Endothelial cell of umbilical vein (primary cell): Measurements from ENCODE around the gene TSPAN17. TPM values are rescaled to one million over a fixed set of nuclear protein-coding genes. Genes with fewer than 3 reads are reported as not detected.

Experiments used
- BruUV-seq: library from RNA; stranded (reverse); fragments of 400-500 nt; replicated peaks from 2 replicates; lab custom pipeline; 2021; lab: Mats Ljungman, UMichigan
- CTCF ChIA-PET: fragments of 300-600, 350-600 bp; sonication (Branson Sonifier 250); formaldehyde crosslinking; loops from one replicate; lab custom pipeline; 2021; ENCODE audit warnings: antibody characterized with exemption, inconsistent platforms; lab: Charles Lee
- POLR2A ChIA-PET: fragments of 300-600, 350-600 bp; sonication (Branson Sonifier 250); formaldehyde crosslinking; loops from one replicate; lab custom pipeline; 2021; ENCODE audit warnings: antibody characterized with exemption, inconsistent platforms; lab: Charles Lee
- DNase-seq: peaks from one replicate; pipeline ENCODE4 v3.0.0-alpha.2; 2011; ENCODE audit warnings: low read depth, low spot score
- FAIRE-seq: peaks from 2 replicates; lab custom pipeline; 2011; peaks lifted over from hg19 to GRCh38; lab: Jason Lieb, UNC
- H2AFZ ChIP-seq: 2 replicates; pipeline ENCODE4 v1.6.0; 2012; ENCODE audit warnings: low read depth, low read length, control low read depth, inconsistent platforms
- H3K27ac ChIP-seq: 2 replicates; pipeline ENCODE4 v1.5.1; 2011; ENCODE audit warnings: low read depth, mild to moderate bottlenecking, control low read depth, low read length, moderate library complexity; ENCODE audit not compliant: insufficient read depth
- H3K27me3 ChIP-seq, 2 experiments: 2 replicates each; pipeline versions ENCODE4 v1.6.0 to v1.6.1; 2011; ENCODE audit warnings: low read length in 2 of 2, mixed read lengths in 1 of 2; ENCODE audit not compliant: control insufficient read depth in 2 of 2, insufficient read depth in 2 of 2
- H3K36me3 ChIP-seq, 2 experiments: 2 replicates in 1 of 2; 3 replicates in 1 of 2; pipeline ENCODE4 v1.5.1; 2011; ENCODE audit warnings: low read length in 2 of 2, mild to moderate bottlenecking in 1 of 2, moderate library complexity in 1 of 2; ENCODE audit not compliant: control insufficient read depth in 2 of 2, insufficient read depth in 2 of 2; ENCODE audit errors: extremely low read depth in 1 of 2
- H3K4me1 ChIP-seq: 3 replicates; pipeline ENCODE4 v1.5.1; 2011; ENCODE audit warnings: mild to moderate bottlenecking, low read length; ENCODE audit not compliant: control insufficient read depth, insufficient read depth; ENCODE audit errors: extremely low read depth
- H3K4me2 ChIP-seq: 2 replicates; pipeline ENCODE4 v1.6.1; 2011; ENCODE audit warnings: low read length, control low read depth, mixed read lengths; ENCODE audit not compliant: insufficient read depth
- H3K4me3 ChIP-seq, 3 experiments: fragments of 200-600 bp in 1 of 3; sonication (generic), shearing (Covaris generic) in 1 of 3; replicated peaks in 1 of 3; 2 replicates each; pipeline ENCODE4 v1.5.1; 2011 to 2016; ENCODE audit warnings: control low read depth in 3 of 3, low read length in 3 of 3, mild to moderate bottlenecking in 2 of 3, inconsistent platforms in 1 of 3, low read depth in 1 of 3, moderate library complexity in 1 of 3; ENCODE audit not compliant: insufficient read depth in 1 of 3
- H3K79me2 ChIP-seq: 2 replicates; pipeline ENCODE4 v1.6.0; 2012; ENCODE audit warnings: low read length, inconsistent platforms; ENCODE audit not compliant: control insufficient read depth, insufficient read depth
- H3K9ac ChIP-seq: replicated peaks from 2 replicates; pipeline ENCODE3; 2011; ENCODE audit warnings: low read length, control low read depth; ENCODE audit not compliant: insufficient read depth; ENCODE audit errors: extremely low read depth
- H3K9me1 ChIP-seq: replicated peaks from 3 replicates; pipeline ENCODE4 v1.6.0; 2011; ENCODE audit warnings: mild to moderate bottlenecking, low read length; ENCODE audit not compliant: control insufficient read depth, insufficient read depth; ENCODE audit errors: extremely low read depth
- H3K9me3 ChIP-seq: replicated peaks from 2 replicates; pipeline ENCODE4 v1.5.1; 2012; ENCODE audit warnings: low read length, inconsistent platforms; ENCODE audit not compliant: control insufficient read depth, insufficient read depth
- H4K20me1 ChIP-seq: replicated peaks from 2 replicates; pipeline ENCODE3; 2011; ENCODE audit warnings: mild to moderate bottlenecking, low read length; ENCODE audit not compliant: control insufficient read depth, insufficient read depth; ENCODE audit errors: extremely low read depth
- CTCF ChIP-seq, 2 donors: IDR thresholded peaks; 1 replicate in 1 of 2; 2 replicates in 1 of 2; pipeline ENCODE4 v1.5.1; 2011; ENCODE audit warnings: low read length in 2 of 2, mild to moderate bottlenecking in 2 of 2, moderate library complexity in 2 of 2, control low read depth in 1 of 2, inconsistent platforms in 1 of 2, low read depth in 1 of 2; ENCODE audit not compliant: insufficient read depth in 1 of 2; ENCODE audit errors: extremely low read depth in 1 of 2
- EZH2 ChIP-seq: IDR thresholded peaks from 2 replicates; pipeline ENCODE4 v1.6.1; 2012; ENCODE audit warnings: borderline replicate concordance, low read depth, mild to moderate bottlenecking, moderate library complexity, low read length, inconsistent platforms; ENCODE audit not compliant: severe bottlenecking
- FOS ChIP-seq: IDR thresholded peaks from 2 replicates; pipeline ENCODE4 v1.6.1; 2011; ENCODE audit warnings: mild to moderate bottlenecking, low read length, moderate library complexity, borderline replicate concordance; ENCODE audit not compliant: insufficient read depth
- JUN ChIP-seq: IDR thresholded peaks from 2 replicates; pipeline ENCODE4 v1.6.1; 2011; ENCODE audit warnings: borderline replicate concordance, low read depth; ENCODE audit not compliant: insufficient read length, insufficient read depth
- MAX ChIP-seq: IDR thresholded peaks from 2 replicates; pipeline ENCODE4 v1.6.1; 2011; ENCODE audit not compliant: insufficient read depth, insufficient read length
- MYC ChIP-seq: IDR thresholded peaks from one replicate; pipeline ENCODE4 v1.6.1; 2011; ENCODE audit warnings: mild to moderate bottlenecking, low read depth, low read length
- dilution Hi-C: fragments of 300-500 bp; cut with MboI; formaldehyde crosslinking; loops from one replicate; pipeline ENCODE4 v1.15.0; 2019; ENCODE audit warnings: low sequenced_read_pairs; ENCODE audit not compliant: extremely low pct_ligation_motif_present
- intact Hi-C: fragments of 100-400 bp; cut with micrococcal nuclease; formaldehyde crosslinking; loops from one replicate; pipeline ENCODE4 v1.10.0; 2022
- polyA plus RNA-seq, 4 experiments: library from polyadenylated mRNA; depleted of rRNA in 3 of 4; stranded (reverse) in 3 of 4; unstranded in 1 of 4; fragments of >200 nt; gene quantifications; 2 replicates each; pipeline versions ENCODE4 v1.2.1 to v1.2.3, GENCODE V29; 2011 to 2012; ENCODE audit warnings: missing spikeins in 1 of 4
- total RNA-seq: library from RNA; stranded (reverse); gene quantifications from 2 replicates; pipeline ENCODE4 v1.2.3, GENCODE V29; 2021

The TSPAN17 gene
- total and polyA plus RNA-seq, 2 donors (not counting 3 experiments of a cell fraction or from before 2014, with no cell fraction given) = 55.9 to 73.3 TPM

GRCh38 chr5:176638437-176638836 is 8.8 kb upstream of the TSPAN17 start:
- TF ChIP-seq EZH2 = no peak
- no peak for TF ChIP-seq MAX
- TF ChIP-seq MYC = no peak
- FAIRE-seq (no peak), DNase-seq (no peak)
- no peak overlapping the region for H3K9ac ChIP-seq
- H3K9me1 ChIP-seq = no peaks in the 10 kb centered on the region
- H3K36me3 ChIP-seq = no peaks in the 10 kb centered on the region
- H3K9me3 ChIP-seq = no peaks in the 10 kb centered on the region
- no peak overlapping the region for H2AFZ ChIP-seq
- no TSS peak for BruUV-seq
- no peak overlapping the region for H3K27ac ChIP-seq
- intact Hi-C loops = no loop called here
- H4K20me1 ChIP-seq = no peaks in the 10 kb centered on the region
- CTCF ChIA-PET = interaction anchor here (1.6 to 2.0 kb wide), 2 partner anchors 13 to 22 kb away, joined by 3 to 9 read pairs; no protein-coding TSS in a partner anchor
- peaks cover 14 to 22% of the 10 kb centered on the region in 2 experiments for H3K27me3 ChIP-seq
- POLR2A ChIA-PET = no interaction called here
- no peak overlapping the region for H3K4me2 ChIP-seq
- H3K4me3 ChIP-seq = no peak overlapping the region
- dilution Hi-C loops = no loop called here
- H3K4me1 ChIP-seq = no peaks in the 10 kb centered on the region
- H3K79me2 ChIP-seq = no peaks in the 10 kb centered on the region

- H4K20me1 ChIP-seq = no peaks in the 10 kb centered on the region
These were observed 8.1 kb upstream of the TSPAN17 start for GRCh38 chr5:176639208-176639607.

More at GRCh38 chr5:176639208-176639607, 8.1 kb upstream of the TSPAN17 start:
- Histone ChIP-seq H3K9me3 (no peaks in the 10 kb centered on the region), H3K79me2 (no peaks in the 10 kb centered on the region), H3K36me3 (no peaks in the 10 kb centered on the region), H3K9me1 (no peaks in the 10 kb centered on the region), H3K27me3 (peaks cover 10 to 17% of the 10 kb centered on the region in 2 experiments), H2AFZ (no peak overlapping the region), H3K27ac (no peak overlapping the region), H3K4me3 (no peak overlapping the region), H3K4me2 (no peak overlapping the region), H3K9ac (no peak overlapping the region), H3K4me1 (no peaks in the 10 kb centered on the region)
- DNase-seq = no peak
- dilution Hi-C loops = no loop called here
- no peak for FAIRE-seq
- TF ChIP-seq MAX (no peak), CTCF (IDR thresholded peaks at IDR 0.05; ENCODE audit: extremely low read depth in 1 of 2, insufficient read depth in 1 of 2, low read depth in 1 of 2, low read length in 2 of 2) (no peak), EZH2 (no peak), JUN (no peak), FOS (no peak)
- no TSS peak for BruUV-seq
- intact Hi-C loops = no loop called here
- POLR2A ChIA-PET = no interaction called here
- CTCF ChIA-PET = interaction anchor here (1.6 to 2.0 kb wide), 2 partner anchors 14 to 22 kb away, joined by 3 to 9 read pairs; no protein-coding TSS in a partner anchor
